ENCODE results near the gene WWC2.

Gene WWC2

GRCh38 chr4:183229397-183229796 is 130.3 kb downstream of the WWC2 start:
- CTCF ChIA-PET = interaction anchor here (2.5 kb wide), 1 partner anchor 28 kb away, joined by 9 read pairs; no protein-coding TSS in a partner anchor
- no peaks in the 10 kb centered on the region for H3K9me3 ChIP-seq (ENCODE audit: control insufficient read depth, insufficient read depth, low read depth, low read length)

GRCh38 chr4:183240581-183241321 is 141.7 kb downstream of the WWC2 start:
- no peak overlapping the region for H3K4me3 ChIP-seq (ENCODE audit: low read depth, low read length)
- ChIA-PET POLR2A (no interaction called here), CTCF (interaction anchor here (0.6 to 1.7 kb wide), 7 partner anchors 9 to 145 kb away, joined by 3 to 8 read pairs (median 5); no protein-coding TSS in a partner anchor)
- no peak overlapping the region for H3K27ac ChIP-seq (ENCODE audit: extremely low read depth, low read depth, low read length)
- TF ChIP-seq, protein P1, sequence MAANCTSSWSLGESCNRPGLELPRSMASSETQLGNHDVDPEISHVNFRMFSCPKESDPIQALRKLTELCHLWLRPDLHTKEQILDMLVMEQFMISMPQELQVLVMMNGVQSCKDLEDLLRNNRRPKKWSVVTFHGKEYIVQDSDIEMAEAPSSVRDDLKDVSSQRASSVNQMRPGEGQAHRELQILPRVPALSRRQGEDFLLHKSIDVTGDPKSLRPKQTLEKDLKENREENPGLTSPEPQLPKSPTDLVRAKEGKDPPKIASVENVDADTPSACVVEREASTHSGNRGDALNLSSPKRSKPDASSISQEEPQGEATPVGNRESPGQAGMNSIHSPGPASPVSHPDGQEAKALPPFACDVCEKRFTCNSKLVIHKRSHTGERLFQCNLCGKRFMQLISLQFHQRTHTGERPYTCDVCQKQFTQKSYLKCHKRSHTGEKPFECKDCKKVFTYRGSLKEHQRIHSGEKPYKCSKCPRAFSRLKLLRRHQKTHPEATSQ (tag by site-specific recombination; IDR thresholded peaks at IDR 0.05) = no peak
- no peaks in the 10 kb centered on the region for H3K9me3 ChIP-seq (ENCODE audit: control insufficient read depth, insufficient read depth, low read depth, low read length)
- H3K36me3 ChIP-seq (ENCODE audit: control insufficient read depth in 2 of 2, insufficient read depth in 1 of 2, low read length in 2 of 2) = peaks cover 0 to 25% of the 10 kb centered on the region in 2 experiments; a peak in 1 of 3 replicates
- no peaks in the 10 kb centered on the region for H3K4me1 ChIP-seq (ENCODE audit: control insufficient read depth, insufficient read depth, low read length)

More at GRCh38 chr4:183229397-183229796, 130.3 kb downstream of the WWC2 start:
- POLR2A ChIA-PET = interaction anchor here (0.6 kb wide), 1 partner anchor 66 kb away, joined by 3 read pairs; no protein-coding TSS in a partner anchor
- Histone ChIP-seq H3K36me3 (ENCODE audit: control insufficient read depth in 2 of 2, insufficient read depth in 1 of 2, low read length in 2 of 2) (no peaks in the 10 kb centered on the region), H3K4me1 (ENCODE audit: control insufficient read depth, insufficient read depth, low read length) (no peaks in the 10 kb centered on the region), H3K27ac (ENCODE audit: extremely low read depth, low read depth, low read length) (no peak overlapping the region), H3K4me3 (ENCODE audit: low read depth, low read length) (no peak overlapping the region)
- no peak for TF ChIP-seq ZNF776 (tag by site-specific recombination; IDR thresholded peaks at IDR 0.05; ENCODE audit: borderline replicate concordance)

DNA sequence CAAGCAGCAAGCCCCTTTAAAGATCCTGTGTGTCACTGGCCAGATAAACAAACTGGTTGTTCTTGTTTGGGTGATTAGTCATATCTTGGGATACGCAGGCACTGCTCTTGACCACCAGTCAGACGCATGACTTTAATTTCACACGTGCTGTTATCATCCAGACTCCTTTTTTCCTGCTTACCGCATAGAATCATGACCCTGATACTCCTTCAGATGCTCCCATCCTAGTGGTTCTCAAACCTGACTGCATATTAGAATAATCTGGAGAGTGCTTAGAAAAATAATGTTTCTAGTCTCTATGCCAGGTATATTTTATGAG is 142.2 kb downstream of the WWC2 start:
- ChIA-PET CTCF (interaction anchor here (0.6 to 1.6 kb wide), 4 partner anchors 9 to 119 kb away, joined by 4 to 7 read pairs (median 6); no protein-coding TSS in a partner anchor), POLR2A (no interaction called here)
- no peak for TF ChIP-seq ZNF658 (tag by site-specific recombination; IDR thresholded peaks at IDR 0.05)
- TF ChIP-seq, protein P2, sequence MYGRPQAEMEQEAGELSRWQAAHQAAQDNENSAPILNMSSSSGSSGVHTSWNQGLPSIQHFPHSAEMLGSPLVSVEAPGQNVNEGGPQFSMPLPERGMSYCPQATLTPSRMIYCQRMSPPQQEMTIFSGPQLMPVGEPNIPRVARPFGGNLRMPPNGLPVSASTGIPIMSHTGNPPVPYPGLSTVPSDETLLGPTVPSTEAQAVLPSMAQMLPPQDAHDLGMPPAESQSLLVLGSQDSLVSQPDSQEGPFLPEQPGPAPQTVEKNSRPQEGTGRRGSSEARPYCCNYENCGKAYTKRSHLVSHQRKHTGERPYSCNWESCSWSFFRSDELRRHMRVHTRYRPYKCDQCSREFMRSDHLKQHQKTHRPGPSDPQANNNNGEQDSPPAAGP (tag by site-specific recombination; IDR thresholded peaks at IDR 0.05) = no peak
- no peak for TF ChIP-seq ZIC2 (tag by site-specific recombination; IDR thresholded peaks at IDR 0.05)
- TF ChIP-seq ZNF621 (tag by site-specific recombination; IDR thresholded peaks at IDR 0.05) = no peak
- no peak for TF ChIP-seq ZBTB11 (tag by site-specific recombination; conservative IDR thresholded peaks at IDR 0.05; ENCODE audit: low read depth)
- no peak for TF ChIP-seq ZNF266 (tag by site-specific recombination; IDR thresholded peaks at IDR 0.05; ENCODE audit: low read depth)
- no peak for TF ChIP-seq ZNF571 (tag by site-specific recombination; IDR thresholded peaks at IDR 0.05)
- no peak for TF ChIP-seq ZNF138 (tag by site-specific recombination; IDR thresholded peaks at IDR 0.05; ENCODE audit: borderline replicate concordance)
- Histone ChIP-seq H3K27ac (ENCODE audit: extremely low read depth, low read depth, low read length) (no peak overlapping the region), H3K36me3 (ENCODE audit: control insufficient read depth in 2 of 2, insufficient read depth in 1 of 2, low read length in 2 of 2) (peaks cover 0 to 28% of the 10 kb centered on the region in 2 experiments; a peak in 1 of 3 replicates), H3K4me3 (ENCODE audit: low read depth, low read length) (no peak overlapping the region), H3K4me1 (ENCODE audit: control insufficient read depth, insufficient read depth, low read length) (no peaks in the 10 kb centered on the region), H3K9me3 (ENCODE audit: control insufficient read depth, insufficient read depth, low read depth, low read length) (no peaks in the 10 kb centered on the region)

- peaks cover 0 to 28% of the 10 kb centered on the region in 2 experiments; a peak in 1 of 3 replicates for H3K36me3 ChIP-seq (ENCODE audit: control insufficient read depth in 2 of 2, insufficient read depth in 1 of 2, low read length in 2 of 2)
- no peak overlapping the region for H3K27ac ChIP-seq (ENCODE audit: extremely low read depth, low read depth, low read length)
- POLR2A ChIA-PET = no interaction called here
- CTCF ChIA-PET = interaction anchor here (0.6 to 1.6 kb wide), 5 partner anchors 8 to 119 kb away, joined by 3 to 7 read pairs (median 5); no protein-coding TSS in a partner anchor
- no peak overlapping the region for H3K4me3 ChIP-seq (ENCODE audit: low read depth, low read length)
- no peaks in the 10 kb centered on the region for H3K9me3 ChIP-seq (ENCODE audit: control insufficient read depth, insufficient read depth, low read depth, low read length)
- no peaks in the 10 kb centered on the region for H3K4me1 ChIP-seq (ENCODE audit: control insufficient read depth, insufficient read depth, low read length)
- TF ChIP-seq KLF7 (tag by site-specific recombination; IDR thresholded peaks at IDR 0.05; ENCODE audit: borderline replicate concordance) (no peak), ZNF501 (tag by site-specific recombination; IDR thresholded peaks at IDR 0.05) (no peak), ZNF544 (tag by site-specific recombination; IDR thresholded peaks at IDR 0.05) (no peak), ZNF561 (tag by site-specific recombination; IDR thresholded peaks at IDR 0.05; ENCODE audit: borderline replicate concordance) (no peak), ZNF302 (tag by site-specific recombination; IDR thresholded peaks at IDR 0.05; ENCODE audit: low read depth) (no peak), ZNF169 (tag by site-specific recombination; IDR thresholded peaks at IDR 0.05) (no peak)
- TF ChIP-seq, protein P3, sequence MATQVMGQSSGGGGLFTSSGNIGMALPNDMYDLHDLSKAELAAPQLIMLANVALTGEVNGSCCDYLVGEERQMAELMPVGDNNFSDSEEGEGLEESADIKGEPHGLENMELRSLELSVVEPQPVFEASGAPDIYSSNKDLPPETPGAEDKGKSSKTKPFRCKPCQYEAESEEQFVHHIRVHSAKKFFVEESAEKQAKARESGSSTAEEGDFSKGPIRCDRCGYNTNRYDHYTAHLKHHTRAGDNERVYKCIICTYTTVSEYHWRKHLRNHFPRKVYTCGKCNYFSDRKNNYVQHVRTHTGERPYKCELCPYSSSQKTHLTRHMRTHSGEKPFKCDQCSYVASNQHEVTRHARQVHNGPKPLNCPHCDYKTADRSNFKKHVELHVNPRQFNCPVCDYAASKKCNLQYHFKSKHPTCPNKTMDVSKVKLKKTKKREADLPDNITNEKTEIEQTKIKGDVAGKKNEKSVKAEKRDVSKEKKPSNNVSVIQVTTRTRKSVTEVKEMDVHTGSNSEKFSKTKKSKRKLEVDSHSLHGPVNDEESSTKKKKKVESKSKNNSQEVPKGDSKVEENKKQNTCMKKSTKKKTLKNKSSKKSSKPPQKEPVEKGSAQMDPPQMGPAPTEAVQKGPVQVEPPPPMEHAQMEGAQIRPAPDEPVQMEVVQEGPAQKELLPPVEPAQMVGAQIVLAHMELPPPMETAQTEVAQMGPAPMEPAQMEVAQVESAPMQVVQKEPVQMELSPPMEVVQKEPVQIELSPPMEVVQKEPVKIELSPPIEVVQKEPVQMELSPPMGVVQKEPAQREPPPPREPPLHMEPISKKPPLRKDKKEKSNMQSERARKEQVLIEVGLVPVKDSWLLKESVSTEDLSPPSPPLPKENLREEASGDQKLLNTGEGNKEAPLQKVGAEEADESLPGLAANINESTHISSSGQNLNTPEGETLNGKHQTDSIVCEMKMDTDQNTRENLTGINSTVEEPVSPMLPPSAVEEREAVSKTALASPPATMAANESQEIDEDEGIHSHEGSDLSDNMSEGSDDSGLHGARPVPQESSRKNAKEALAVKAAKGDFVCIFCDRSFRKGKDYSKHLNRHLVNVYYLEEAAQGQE (tag by site-specific recombination; IDR thresholded peaks at IDR 0.05) = no peak
Measured at GRCh38 chr4:183241721-183242151, 142.7 kb downstream of the WWC2 start.
